RWPE2 (cell line): ENCODE results near the gene PLPP7.

ENCODE experiments used
- ATAC-seq: fragments of 200-7000 bp; cut with Tn5 transposase; 3 replicates; pipeline ENCODE4 v1.9.1; 2021; ENCODE audit warnings: low read depth
- DNase-seq: peaks from one replicate; pipeline ENCODE4 v3.0.0-alpha.2; 2020; ENCODE audit warnings: low spot score
- H3K27ac ChIP-seq: fragments of 450-650 bp; 2 replicates; pipeline ENCODE4 v1.5.1; 2017; ENCODE audit warnings: mild to moderate bottlenecking; ENCODE audit not compliant: poor library complexity, severe bottlenecking
- H3K27me3 ChIP-seq: fragments of 250-450 bp; sonication (Bioruptor Pico); 2 replicates; pipeline ENCODE4 v1.5.1; 2021; ENCODE audit warnings: mild to moderate bottlenecking, moderate library complexity; ENCODE audit not compliant: insufficient read depth, poor library complexity, severe bottlenecking
- H3K36me3 ChIP-seq: fragments of 250-450 bp; sonication (Bioruptor Pico); 2 replicates; pipeline ENCODE4 v1.5.1; 2020; ENCODE audit warnings: low read depth, mild to moderate bottlenecking, moderate library complexity
- H3K4me1 ChIP-seq: fragments of 250-450 bp; sonication (Bioruptor Pico); 2 replicates; pipeline ENCODE4 v1.5.1; 2021; ENCODE audit warnings: mild to moderate bottlenecking, moderate library complexity; ENCODE audit not compliant: insufficient read depth, poor library complexity, severe bottlenecking
- H3K4me3 ChIP-seq: fragments of 250-450 bp; sonication (Bioruptor Pico); 2 replicates; pipeline ENCODE4 v1.5.1; 2021; ENCODE audit warnings: mild to moderate bottlenecking, moderate library complexity; ENCODE audit not compliant: severe bottlenecking
- H3K9me3 ChIP-seq: fragments of 250-450 bp; sonication (Bioruptor Pico); 2 replicates; pipeline ENCODE4 v1.5.1; 2021; ENCODE audit warnings: mild to moderate bottlenecking, moderate library complexity; ENCODE audit not compliant: severe bottlenecking
- TF ChIP-seq, protein P1 (sequence below): fragments of 450-650 bp; IDR thresholded peaks from one replicate; pipeline ENCODE4 v1.5.1; 2017; ENCODE audit warnings: mild to moderate bottlenecking, moderate library complexity; ENCODE audit not compliant: poor library complexity, severe bottlenecking

The PLPP7 gene

GRCh38 chr9:131273856-131274673, 15.5 kb upstream of the PLPP7 start:
- Histone ChIP-seq H3K27ac (no peak overlapping the region), H3K4me1 (no peaks in the 10 kb centered on the region)

DNA sequence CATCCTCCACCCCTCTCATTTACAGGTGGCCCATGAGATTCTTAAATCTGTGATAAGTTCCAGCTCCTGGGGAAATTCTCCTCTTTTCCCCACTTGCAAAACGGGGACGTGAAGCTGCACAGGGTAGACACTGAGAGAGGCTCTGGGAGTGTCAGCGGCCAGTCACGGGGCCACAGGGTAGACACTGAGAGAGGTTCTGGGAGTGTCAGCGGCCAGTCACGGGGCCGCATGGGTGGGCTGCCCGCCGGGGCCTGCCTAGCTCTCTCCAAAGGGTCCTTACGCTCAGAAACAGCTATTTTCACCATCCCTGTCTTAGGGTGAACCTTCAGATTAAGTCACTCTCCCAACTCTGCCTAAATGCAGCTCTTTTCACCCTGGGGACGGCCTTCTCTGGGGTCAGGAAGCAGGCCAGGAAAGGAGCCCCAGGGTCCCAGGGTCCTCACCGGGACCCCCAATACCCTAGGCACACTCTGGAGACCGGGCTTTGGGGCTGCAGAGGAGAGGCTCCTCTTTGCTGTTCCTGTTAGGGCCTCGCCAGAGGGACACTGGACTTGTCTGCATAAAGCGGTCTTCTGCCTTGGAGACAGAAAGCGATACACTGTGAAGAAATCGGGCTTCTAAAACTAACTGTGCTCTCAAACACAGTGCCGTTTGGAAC, 14.7 kb upstream of the PLPP7 start:
- H3K4me1 ChIP-seq: no peaks in the 10 kb centered on the region
- ATAC-seq (no peak), DNase-seq (no peak)
- H3K27me3 ChIP-seq: peaks cover 13% of the 10 kb centered on the region
- H3K36me3 ChIP-seq: no peaks in the 10 kb centered on the region
- TF ChIP-seq, protein P1, sequence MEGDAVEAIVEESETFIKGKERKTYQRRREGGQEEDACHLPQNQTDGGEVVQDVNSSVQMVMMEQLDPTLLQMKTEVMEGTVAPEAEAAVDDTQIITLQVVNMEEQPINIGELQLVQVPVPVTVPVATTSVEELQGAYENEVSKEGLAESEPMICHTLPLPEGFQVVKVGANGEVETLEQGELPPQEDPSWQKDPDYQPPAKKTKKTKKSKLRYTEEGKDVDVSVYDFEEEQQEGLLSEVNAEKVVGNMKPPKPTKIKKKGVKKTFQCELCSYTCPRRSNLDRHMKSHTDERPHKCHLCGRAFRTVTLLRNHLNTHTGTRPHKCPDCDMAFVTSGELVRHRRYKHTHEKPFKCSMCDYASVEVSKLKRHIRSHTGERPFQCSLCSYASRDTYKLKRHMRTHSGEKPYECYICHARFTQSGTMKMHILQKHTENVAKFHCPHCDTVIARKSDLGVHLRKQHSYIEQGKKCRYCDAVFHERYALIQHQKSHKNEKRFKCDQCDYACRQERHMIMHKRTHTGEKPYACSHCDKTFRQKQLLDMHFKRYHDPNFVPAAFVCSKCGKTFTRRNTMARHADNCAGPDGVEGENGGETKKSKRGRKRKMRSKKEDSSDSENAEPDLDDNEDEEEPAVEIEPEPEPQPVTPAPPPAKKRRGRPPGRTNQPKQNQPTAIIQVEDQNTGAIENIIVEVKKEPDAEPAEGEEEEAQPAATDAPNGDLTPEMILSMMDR: no peak
- H3K4me3 ChIP-seq: no peak overlapping the region
- no peak overlapping the region for H3K27ac ChIP-seq
- no peaks in the 10 kb centered on the region for H3K9me3 ChIP-seq

More at GRCh38 chr9:131273856-131274673, 15.5 kb upstream of the PLPP7 start:
- ATAC-seq: no peak
- TF ChIP-seq, protein P1: no peak
- H3K27me3 ChIP-seq: peaks cover 13% of the 10 kb centered on the region
- no peak overlapping the region for H3K4me3 ChIP-seq
- no peak for DNase-seq
- no peaks in the 10 kb centered on the region for H3K9me3 ChIP-seq
- no peaks in the 10 kb centered on the region for H3K36me3 ChIP-seq

DNA sequence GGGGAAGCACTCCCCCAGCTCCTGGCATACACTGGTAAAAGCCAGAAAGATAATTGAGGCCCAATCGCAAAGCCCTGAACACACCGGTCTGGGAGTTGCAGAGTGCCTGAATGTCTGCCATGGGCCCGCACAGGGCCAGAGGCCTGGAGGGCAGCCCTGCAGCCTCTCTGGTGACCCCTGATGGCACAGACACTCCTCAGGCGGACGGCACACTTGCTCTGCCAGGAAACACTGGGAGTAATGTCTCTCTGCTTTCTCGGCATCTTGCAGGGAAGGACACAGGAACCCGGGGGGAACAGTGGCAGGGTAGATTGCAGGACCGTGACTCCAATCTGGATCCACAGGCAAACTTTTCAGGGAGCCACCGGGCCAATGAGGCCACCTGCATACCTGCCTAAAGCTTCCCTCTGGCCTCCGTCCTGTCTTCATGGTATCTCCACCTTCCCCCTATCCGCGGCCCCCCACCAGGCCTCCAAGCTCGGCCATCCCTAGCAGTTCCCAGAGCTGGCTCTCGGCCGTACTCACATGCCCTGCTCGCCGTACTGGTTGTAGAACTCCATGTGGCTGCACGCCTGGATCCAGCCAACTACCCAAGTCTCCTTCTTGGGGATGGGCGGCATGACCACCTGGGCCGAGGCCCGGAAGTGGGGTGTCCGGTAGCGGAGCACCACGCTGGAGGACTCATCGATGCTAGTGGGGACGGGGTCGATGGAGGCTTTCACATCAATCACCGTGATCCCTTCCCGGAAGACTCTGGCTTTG, 14.0 kb upstream of the PLPP7 start:
- Histone ChIP-seq H3K4me3 (no peak overlapping the region), H3K27ac (no peak overlapping the region)

DNA sequence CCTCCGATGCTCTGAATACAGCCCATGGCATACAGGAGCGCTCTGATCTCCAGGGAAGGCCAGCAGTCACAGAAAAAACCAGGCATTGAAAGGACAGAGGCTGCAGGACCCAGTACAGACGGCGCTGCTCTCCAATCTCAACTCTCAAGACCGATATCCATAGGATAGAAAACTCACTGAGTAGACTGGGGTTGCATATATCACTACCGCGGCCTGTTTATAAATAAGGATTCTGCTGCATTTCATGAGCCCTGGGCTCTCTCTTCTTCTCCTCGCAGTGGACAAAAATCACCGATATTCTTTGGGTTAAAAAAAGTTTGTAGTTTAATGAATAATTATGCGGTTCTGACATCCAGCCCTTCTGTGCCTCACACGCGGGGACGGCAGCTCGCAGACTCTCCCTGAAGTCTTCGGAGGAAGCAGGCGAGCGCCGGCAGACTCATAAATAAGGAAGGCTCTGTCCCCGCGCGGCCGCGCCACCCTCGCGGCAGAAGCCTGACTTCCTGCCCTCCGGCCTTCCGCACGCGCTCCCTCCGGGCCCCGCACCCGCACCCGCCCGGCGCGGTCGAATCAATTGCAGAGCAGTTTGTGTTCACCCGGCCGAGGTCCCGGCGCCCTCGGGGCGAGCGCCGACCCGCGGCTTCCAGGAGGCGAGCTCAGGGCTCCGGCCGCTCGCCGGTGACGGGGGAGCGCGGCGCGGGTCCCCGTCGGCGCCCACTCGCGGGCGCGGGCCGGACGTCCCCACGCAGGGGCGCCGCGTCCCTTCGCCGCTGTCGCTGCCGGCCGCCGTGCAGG, 13.2 kb upstream of the PLPP7 start, which contains the start of gene FAM78A:
TSS of gene FAM78A (minus strand) at position 417 of the 795 bp plus-strand sequence. CDS start at position 86, 331 bp downstream.
- peaks cover 20% of the 10 kb centered on the region for H3K27me3 ChIP-seq
- TF ChIP-seq, protein P1: no peak
- no peaks in the 10 kb centered on the region for H3K9me3 ChIP-seq
- ATAC-seq (no peak), DNase-seq (no peak)
- no peaks in the 10 kb centered on the region for H3K4me1 ChIP-seq
- no peak within 1 kb of the TSS for H3K27ac ChIP-seq
- peak within 1 kb of the TSS; percentile 61 for H3K4me3 ChIP-seq
- H3K36me3 ChIP-seq: no peaks in the 10 kb centered on the region

More for the DNA sequence above, 14.0 kb upstream of the PLPP7 start:
- Histone ChIP-seq H3K36me3 (no peaks in the 10 kb centered on the region), H3K27me3 (peaks cover 13% of the 10 kb centered on the region), H3K9me3 (no peaks in the 10 kb centered on the region), H3K4me1 (no peaks in the 10 kb centered on the region)
- TF ChIP-seq, protein P1: no peak
- DNase-seq (no peak), ATAC-seq (no peak)
